Left ventricle myocardium superior (tissue), 1 donor: ENCODE measurements around the gene GPR55. TPM values are rescaled to one million over a fixed set of nuclear protein-coding genes. Genes with fewer than 3 reads are reported as not detected.
A peak's percentile ranks its signal among the peaks of the same experiment; 100 is the strongest.

Source experiments
- ATAC-seq: fragments of 200-7000 bp; cut with Tn5 transposase; one replicate; pipeline ENCODE4 v1.9.1; 2020; ENCODE audit warnings: mild to moderate bottlenecking, moderate library complexity
- DNase-seq: peaks from one replicate; pipeline ENCODE4 v3.0.0-alpha.2; 2020
- intact Hi-C: fragments of 100-400 bp; cut with micrococcal nuclease; formaldehyde crosslinking; loops from one replicate; pipeline ENCODE4 v1.11.0; 2022
- total RNA-seq: library from RNA; stranded (reverse); fragmentation: NEBNext Ultra II Directional; extraction: Animal tissue kit (Norgen Biotek cat#: 25700); gene quantifications from one replicate; pipeline ENCODE4 v1.2.1, GENCODE V29; 2021
- donor health status: DM: no; HTN: yes; CAD: no; lungs with severe emphysema.

The GPR55 gene
- total RNA-seq, 1 donor from 2014 or later, result not detected

DNA sequence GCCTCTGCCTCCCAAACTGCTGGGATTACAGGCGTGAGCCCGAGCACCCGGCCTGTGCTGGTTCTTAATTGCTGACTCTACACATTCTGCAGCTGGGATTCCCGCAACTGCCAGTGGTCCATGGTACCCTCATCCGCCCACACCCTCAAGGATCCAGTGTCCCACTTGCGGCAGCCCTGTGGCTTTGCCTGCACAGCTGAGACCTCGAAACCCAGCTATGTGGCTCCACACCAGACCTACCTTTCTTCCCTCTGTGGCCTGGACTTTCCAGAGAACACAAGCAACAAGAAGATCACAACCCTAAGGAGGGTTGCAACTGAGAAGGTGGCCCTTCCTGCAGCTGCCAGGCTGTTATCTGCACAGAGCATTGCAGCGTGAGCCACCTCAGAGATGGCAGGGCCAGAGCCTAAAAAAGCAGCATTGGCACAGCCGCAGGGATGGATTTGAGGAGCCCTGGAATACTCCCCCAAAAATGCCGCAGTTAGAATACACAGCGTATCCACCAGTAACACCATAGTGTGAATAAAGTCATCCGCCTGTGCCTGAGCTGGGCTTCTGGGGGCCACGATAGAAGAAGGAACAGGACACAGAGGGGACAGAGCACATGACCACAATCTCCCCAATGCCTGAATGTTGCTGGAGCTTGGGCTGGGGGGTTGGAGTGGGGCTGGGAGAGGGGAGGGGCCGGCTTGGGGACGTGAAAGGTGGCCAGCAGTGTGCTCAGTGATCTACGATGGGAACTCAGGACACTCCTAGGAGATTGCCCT lies 1.9 kb downstream of the GPR55 start:
- DNase-seq (no peak), ATAC-seq (no peak)
- intact Hi-C loops, result no loop called here

DNA sequence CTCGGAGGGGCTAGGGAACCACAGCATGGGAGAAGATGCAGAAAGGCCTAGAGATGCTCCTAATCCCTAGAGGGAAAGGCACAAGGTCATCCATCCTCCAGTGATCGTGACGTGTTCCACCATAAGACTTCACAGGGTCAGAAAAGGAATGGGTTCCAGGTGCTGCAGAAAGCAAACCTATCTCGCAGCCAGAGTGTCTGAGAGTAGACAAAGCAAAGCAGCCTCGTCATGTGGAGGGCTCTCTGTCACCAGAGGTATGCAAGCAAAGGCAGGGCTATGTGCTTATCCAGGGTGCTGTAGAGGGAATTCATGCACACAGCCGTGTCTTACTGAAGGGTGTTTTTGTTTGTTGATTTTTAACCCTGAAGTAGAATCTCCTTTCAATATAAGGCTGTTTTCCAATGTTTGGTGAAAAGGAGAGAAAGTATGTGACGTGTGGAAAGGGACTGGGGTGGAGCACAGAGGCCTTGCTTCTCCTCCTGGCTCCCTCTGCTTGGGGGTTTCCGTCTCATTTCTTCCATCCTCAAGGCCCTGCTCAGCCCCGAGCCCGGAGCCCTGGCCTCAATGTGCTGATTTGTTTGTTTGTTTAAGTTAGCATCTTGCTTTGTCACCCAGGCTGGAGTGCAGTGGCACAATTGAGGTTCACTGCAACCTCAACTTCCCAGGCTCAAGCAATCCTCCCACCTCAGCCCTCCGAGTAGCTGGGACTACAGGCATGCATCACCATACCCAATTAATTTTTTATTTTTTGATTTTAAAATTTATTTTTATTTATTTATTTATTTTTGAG lies 3.0 kb downstream of the GPR55 start:
- DNase-seq, result no peak
- intact Hi-C loops, result no loop called here
- ATAC-seq, result no peak

DNA sequence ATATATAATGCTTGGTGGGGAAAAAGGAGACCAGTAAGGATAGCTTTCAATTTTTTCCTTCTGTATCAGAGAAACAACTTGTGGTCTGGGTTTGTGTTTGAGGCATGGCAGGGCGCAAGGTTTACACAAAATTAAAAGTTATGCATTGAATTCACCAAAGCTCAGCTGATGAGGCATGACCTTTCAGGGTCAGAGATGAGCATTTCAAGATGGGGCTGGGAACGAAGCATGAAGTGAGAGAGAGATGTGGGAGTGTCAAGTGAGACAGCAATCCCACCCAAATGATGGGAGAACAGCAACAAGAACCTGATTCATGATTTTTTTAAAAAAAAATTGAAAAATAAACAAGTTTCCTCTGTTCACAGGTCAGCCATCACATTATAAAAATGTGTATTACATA lies 4.9 kb downstream of the GPR55 start:
- DNase-seq (no peak), ATAC-seq (no peak)
- intact Hi-C loops, result no loop called here

DNA sequence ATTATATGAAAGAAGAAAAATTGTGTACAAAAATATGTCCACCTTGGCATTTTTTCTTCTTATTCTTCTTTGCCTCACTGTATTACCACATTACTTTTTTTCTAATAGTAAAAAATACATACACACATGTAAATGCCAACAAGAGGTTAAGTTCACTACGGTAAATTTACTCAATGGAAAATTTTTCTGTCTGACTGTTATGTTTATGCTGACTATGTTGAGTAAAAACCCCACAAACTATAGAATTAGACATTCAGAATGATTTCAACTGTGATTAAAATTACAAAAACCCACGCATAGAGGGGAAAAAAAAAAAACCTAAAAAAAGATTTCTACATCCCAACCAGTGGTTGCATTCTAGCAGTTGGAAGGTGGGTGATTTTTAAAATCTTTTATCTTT lies 5.4 kb downstream of the GPR55 start:
- ATAC-seq (no peak), DNase-seq (no peak)
- intact Hi-C loops, result no loop called here

DNA sequence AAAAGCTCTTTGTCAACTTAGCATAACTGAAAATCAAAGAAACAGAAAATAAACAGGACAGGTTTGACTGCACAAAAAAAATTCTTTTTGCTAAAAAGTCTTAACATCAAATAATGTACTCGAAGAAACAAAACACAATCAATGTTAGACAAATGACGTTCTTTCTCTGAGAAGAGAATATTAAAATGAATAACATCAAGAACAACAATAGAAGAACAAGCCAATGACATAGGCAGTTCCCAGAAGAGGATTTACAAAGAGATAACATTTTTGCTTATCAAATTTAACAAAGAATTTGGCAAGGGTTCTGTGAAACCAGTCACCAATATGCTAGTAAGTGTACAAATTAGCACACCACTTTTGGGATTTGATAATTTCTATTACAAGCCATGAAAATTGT lies 5.8 kb downstream of the GPR55 start:
- ATAC-seq, result no peak
- DNase-seq, result no peak
- intact Hi-C loops, result no loop called here

DNA sequence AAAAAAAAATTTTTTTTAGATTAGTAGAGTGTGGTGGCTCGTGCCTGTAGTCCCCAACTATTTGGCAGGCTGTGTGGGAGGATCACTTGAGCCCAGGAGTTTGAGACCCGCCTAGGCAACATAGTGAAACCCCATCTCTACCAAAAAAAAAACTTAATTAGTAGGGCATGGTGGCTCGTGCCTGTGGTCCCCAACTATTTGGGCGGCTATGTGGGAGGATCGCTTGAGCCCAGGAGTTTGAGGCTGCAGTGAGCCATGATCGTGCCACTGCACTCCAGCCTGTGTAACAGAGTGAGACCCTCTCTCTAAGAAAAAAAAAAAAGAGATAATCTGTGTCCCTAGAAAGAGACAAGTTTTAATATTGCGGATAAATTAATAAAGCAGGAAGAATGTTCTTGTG lies 8.8 kb downstream of the GPR55 start:
- intact Hi-C loops, result no loop called here
- ATAC-seq (no peak), DNase-seq (no peak)

DNA sequence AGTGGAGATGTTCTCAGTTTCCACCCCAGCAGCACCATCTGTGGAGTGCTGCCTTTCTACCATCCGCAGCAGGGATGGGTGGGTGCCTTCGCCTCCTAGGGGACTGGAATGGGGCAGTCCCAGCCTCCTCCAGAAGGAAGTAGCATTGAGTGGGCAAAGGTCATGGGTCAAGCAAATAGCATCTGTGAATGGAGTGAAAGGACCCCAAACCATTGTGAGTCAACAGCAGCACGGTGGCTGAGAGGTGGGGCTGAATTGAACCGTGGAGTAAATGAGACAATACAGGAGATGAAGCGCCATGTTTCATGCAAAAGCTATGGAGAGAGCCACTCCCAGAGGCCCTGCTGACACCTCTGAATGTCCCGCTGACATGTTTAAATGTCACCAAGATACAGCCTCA lies 9.7 kb downstream of the GPR55 start:
- ATAC-seq, result no peak
- intact Hi-C loops, result no loop called here
- no peak for DNase-seq

DNA sequence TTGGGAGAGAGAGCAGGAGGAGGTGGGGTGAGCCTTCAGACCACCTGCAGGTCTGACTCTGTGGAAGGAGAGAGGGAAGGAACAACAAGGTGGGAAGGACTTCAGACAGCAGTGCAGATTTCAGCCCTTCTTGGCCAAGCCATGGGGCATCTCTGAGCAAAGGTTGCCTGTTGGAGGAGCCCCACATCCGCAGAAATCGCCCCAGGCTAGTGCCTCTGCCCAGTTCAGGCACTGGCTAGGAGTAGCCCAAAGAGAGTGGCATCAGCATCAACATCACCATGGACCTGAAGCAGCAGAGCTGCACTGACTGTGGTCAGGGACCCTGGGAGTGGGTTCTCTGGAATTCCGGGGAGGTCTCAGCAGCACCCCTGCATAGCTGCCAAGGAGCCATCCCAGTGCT lies 10.2 kb downstream of the GPR55 start:
- ATAC-seq, result no peak
- DNase-seq, result no peak
- intact Hi-C loops, result no loop called here

DNA sequence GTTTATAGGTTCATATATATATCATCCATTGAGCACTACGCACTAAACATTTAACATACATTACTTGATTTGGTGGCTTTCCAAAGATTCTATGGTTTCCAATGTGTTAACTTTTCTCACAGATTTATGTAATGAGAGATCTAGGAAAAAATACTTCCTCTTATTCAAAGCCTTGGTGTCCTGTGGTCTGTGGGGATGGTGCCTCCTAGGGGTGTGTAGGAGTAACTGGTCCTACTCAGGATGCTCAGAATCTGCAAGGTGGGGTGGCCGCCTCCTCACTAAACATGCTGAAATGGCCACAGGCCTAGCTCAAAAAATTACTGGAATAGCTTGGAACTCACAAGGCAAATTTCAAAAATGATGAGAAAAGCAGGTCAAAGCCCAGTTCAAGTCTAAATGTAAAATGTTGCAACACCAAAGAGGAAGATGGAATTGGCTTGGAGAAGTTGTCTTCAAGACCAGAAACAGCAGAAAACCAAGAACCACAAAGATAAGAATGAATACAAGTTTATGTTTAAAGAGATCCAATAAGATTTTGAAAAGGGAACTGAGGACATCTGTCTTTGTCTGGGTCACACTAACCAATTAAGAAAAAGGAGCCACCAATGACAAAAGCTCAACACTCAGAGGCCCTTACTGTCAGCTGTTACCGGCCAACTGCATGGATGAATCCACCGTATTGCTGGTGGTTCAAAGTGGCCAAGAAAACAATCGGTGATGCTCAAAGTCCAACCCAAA lies 11.5 kb downstream of the GPR55 start:
- intact Hi-C loops, result no loop called here
- ATAC-seq (no peak), DNase-seq (no peak)

DNA sequence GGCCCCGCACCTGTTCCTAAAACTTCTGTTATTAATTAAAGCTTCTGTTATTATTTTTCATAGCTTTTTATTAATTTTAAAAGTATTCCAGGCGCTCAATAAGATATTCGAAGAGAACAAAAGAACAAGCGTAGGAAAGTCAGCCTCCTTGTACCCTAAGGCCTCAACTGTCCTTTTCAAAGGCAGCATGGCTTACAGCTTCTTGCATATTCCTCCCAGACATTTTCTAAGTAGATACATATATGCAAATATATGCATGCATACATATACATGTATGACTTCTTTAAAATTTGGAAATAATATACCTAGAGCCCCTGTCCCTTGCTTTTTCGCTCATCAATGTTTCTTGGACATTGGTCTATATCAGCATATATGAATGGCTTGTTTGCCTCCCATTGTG lies 12.3 kb downstream of the GPR55 start:
- no peak for ATAC-seq
- no peak for DNase-seq
- intact Hi-C loops, result no loop called here

DNA sequence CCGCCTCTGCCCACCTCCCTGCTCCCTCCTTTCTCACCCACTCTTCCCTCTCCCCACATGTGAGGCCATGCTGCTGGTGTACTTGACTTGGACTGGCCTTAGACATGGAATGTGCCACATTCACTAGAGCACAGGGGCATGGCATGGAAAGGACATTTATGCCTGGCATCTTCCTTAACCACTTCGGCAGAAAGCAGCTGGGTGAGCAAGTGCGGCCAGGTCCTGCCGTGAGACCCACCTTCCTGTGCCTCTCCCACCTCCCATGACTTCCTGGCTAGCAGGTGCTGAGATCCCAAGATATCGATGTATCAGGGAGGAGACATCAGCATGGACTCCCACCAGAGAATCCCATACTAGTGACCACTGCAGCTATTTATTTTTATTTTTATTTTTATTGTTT lies 13.0 kb downstream of the GPR55 start:
- no peak for DNase-seq
- intact Hi-C loops, result no loop called here
- no peak for ATAC-seq

DNA sequence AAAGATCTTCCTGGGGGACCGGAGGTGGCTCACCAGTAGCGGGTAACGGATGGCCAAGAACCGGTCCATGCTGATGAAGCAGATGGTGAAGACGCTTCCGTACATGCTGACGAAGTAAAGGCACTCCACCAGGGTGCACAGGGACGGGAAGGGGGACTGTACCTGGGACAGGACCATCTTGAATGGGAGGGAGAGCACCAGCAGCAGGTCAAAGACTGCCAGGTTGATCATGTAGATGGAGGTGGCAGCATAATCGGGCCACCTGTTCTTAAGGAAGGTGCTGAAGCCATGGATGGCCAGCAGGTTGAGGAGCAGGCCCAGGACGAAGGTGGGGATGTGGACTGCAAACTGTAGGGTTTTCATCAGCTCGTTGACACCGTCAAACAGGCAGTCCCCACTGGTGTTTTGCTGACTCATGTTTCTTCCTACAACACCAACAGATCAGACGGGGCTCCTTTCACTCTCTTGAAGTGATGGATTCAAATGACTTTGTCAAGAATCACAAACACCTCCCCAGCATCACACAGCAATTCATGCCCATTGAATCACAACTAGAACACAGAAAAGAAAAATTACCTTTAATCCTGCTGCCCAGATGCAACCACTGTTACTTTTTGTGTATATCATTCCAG lies 14.4 kb downstream of the GPR55 start:
- intact Hi-C loops, result no loop called here
- DNase-seq (no peak), ATAC-seq (no peak)

DNA sequence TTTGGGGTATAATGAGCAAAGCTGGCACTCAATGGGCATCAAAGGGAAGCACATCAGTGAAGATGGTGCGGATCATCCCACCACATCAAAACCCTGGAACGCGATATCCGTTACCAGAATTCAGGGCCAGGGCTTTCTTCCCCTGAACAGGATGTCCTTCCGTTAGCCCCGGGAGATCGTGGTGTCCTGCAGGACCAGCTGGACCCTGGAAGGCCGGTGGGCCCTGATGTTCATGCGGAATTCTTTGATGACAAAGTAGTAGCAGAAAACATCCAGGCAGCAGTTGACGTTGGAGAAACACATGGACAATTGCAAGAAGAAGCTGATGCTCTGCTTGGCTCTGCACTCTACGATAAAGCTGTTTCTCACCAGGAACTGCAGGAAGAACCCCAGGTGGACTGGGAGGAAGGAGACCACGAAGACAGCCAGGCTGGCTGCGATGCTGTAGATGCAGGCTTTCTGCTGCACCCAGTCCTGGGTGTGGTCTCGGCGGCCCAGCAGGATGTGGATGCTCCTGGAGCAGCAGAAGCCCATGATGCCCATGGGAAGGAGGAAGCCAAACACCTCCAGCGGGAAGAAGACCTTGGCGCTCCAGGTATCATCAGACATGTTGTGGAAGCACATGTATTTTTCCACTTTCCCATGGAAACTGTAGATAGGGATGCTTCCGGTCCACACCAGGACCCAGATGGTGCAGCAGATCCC lies 15.0 kb downstream of the GPR55 start:
- intact Hi-C loops, result no loop called here
- ATAC-seq, result no peak
- DNase-seq, result no peak

DNA sequence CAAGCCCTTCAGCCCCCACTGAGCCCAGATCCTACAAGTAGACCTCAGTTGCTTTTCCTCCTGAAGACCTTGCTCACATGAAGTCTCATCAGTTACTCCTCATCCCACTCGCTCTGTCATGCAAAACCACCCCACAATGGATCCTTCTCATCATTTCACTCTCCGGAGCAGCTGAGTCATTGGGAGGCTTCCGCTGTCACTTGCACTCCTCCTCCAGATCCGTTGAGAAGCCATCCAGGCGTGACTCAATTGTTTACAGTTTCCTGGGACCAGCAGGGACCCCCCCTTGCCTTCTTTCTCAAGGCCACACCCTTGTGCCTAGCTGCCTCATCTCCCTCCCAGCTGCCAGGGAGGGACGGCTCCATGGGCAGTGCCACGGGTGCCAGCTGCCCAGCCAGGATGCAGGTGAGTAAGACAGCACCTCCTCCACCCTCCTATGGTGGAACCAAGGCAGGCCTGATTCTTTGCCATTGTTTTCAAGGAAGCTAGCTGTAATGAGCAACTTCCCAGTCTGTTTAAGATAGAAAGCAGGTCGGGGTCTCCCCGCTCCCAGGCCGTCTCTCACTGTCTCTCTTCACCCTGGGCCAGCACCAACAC lies 16.3 kb downstream of the GPR55 start:
- intact Hi-C loops, result no loop called here
- DNase-seq, result no peak
- ATAC-seq, result peak; percentile 23

DNA sequence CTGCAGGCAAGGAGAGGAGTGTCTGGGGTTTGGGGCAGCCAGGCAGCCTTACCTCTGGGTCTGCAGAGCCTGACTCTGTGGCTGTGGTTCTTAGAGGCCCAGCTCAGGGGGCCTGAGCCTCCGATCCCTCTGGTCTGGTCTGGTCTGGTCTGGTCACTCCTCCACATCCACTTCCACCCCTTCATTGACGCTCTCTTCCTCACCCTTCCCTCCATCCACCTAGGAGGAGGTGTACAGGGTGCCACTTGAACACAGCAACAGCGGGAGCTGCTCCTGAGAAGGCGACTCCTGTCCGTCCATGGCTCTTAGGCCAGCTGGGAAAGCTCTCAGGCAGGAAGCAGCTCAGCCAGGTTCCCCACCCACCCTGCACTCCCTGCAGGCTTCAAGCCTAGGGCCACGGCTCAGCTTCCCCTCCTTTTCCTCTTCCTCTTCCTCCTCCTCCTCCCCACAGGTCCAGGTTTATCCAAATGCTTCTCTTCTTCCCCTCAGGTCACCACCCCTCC lies 16.9 kb downstream of the GPR55 start:
- DNase-seq, result no peak
- peak; percentile 56 for ATAC-seq
- intact Hi-C loops, result no loop called here

DNA sequence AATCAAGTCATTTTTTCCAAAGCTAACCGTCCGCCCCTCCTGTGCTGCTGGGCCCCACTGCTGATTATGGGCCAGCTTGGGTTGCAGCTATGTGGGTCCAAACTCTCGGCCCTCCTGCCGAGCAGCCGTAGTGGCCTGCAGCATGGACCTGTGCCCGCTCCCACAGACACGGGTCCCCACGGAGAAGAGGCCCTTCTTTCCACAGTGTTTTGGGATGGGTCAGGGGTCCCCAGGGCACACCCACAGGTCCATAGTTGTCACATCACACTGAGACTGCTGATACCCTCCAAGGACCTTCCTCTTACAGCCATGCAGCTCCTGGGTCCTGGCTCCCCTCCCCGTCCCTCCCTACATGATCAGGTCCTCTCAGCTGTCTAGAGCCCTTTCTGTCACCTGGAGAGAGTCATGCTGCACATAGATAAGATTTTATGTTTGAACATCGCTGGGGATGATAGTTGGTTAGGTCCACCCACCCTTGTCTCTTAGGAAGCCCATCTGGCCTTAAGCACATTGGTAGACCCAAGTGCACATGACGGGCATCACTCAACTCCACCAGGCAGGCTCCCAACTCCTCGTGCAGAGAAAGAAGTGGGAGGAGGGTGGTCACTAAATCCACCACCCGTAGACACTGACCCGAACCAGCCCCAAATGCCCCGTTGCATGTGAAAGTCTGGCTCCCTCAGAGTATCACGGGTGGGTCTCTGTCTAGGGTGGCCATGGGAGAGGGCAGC lies 17.5 kb downstream of the GPR55 start:
- intact Hi-C loops, result no loop called here
- ATAC-seq (no peak), DNase-seq (no peak)

DNA sequence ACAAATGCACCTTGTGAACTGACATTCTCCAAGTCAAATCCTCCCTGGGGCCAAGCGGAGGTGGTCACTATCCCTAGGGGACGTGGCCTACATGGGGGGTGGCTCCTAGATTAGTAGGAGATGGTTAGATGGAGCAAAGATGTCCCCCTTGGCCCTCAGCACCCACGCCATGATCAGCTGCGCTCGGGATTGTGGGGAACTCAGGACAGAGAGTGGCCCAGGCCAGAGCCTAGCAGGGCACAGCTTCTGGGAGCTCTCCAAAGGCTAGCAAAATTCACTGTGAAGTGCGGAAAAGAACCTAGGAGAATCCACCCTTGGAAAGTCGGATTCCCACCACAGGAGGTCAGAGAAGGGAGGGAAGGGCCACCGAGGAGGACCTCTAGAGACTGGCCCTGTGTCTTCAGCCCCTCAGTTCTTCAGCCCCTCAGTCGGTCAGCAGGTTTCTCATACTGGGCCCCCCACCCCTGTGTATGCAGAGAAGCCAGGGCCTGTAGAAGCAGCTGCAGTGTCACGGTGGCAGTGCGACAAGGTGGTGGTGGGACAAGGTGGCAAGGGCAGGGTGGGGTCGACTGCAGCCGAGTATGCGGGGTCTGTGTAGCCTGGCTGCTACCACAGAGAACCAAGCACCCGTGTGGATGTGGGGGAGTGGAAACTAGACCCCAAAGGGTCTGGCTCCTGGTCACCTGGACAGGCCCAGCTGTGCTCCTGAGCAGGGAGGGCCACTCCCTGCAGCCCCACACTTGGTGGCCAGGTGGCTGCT lies 18.4 kb downstream of the GPR55 start:
- DNase-seq (no peak), ATAC-seq (no peak)
- intact Hi-C loops, result no loop called here
